H9 (cell line): ENCODE measurements around the gene CLK2. TPM values are rescaled to one million over a fixed set of nuclear protein-coding genes. Genes with fewer than 3 reads are reported as not detected.
A peak's percentile ranks its signal among the peaks of the same experiment; 100 is the strongest.

Source experiments
- DNase-seq: peaks from one replicate; pipeline ENCODE4 v3.0.0-alpha.2; 2017
- H2AFZ ChIP-seq: one replicate; pipeline ENCODE4 v1.6.1; 2013; ENCODE audit warnings: mild to moderate bottlenecking, low read length, control low read depth, moderate library complexity
- H2AK5ac ChIP-seq: 2 replicates; pipeline ENCODE4 v1.6.1; 2013; ENCODE audit warnings: low read length, control low read depth, mixed read lengths; ENCODE audit not compliant: insufficient read length
- H2BK120ac ChIP-seq: one replicate; pipeline ENCODE4 v1.6.1; 2013; ENCODE audit warnings: low read depth, mild to moderate bottlenecking, low read length, control low read depth, inconsistent platforms; ENCODE audit not compliant: poor library complexity, severe bottlenecking
- H2BK12ac ChIP-seq: 2 replicates; pipeline ENCODE4 v1.6.1; 2013; ENCODE audit warnings: low read length, control low read depth, mixed read lengths, low read depth; ENCODE audit not compliant: insufficient read length
- H2BK15ac ChIP-seq: 2 replicates; pipeline ENCODE4 v1.6.1; 2013; ENCODE audit warnings: low read depth, low read length, control low read depth
- H2BK20ac ChIP-seq: one replicate; pipeline ENCODE4 v1.6.1; 2013; ENCODE audit warnings: low read depth, mild to moderate bottlenecking, low read length, control low read depth, inconsistent platforms; ENCODE audit not compliant: poor library complexity, severe bottlenecking
- H2BK5ac ChIP-seq: 2 replicates; pipeline ENCODE4 v1.6.1; 2013; ENCODE audit warnings: low read length, control low read depth, mixed read lengths; ENCODE audit not compliant: insufficient read length
- H3K14ac ChIP-seq: 2 replicates; pipeline ENCODE4 v1.6.1; 2013; ENCODE audit warnings: low read length, control low read depth; ENCODE audit not compliant: insufficient read depth
- H3K18ac ChIP-seq: 2 replicates; pipeline ENCODE4 v1.6.1; 2013; ENCODE audit warnings: low read depth, mild to moderate bottlenecking, mixed read lengths, low read length, control low read depth; ENCODE audit not compliant: insufficient read length
- H3K23ac ChIP-seq: 2 replicates; pipeline ENCODE4 v1.6.1; 2013; ENCODE audit warnings: low read length, control low read depth, mixed read lengths, low read depth; ENCODE audit not compliant: insufficient read length
- H3K23me2 ChIP-seq: 2 replicates; pipeline ENCODE4 v1.6.1; 2013; ENCODE audit warnings: low read depth, mild to moderate bottlenecking, mixed read lengths, low read length, control low read depth; ENCODE audit not compliant: insufficient read length, poor library complexity, severe bottlenecking
- H3K27ac ChIP-seq: 2 replicates; pipeline ENCODE4 v1.5.1; 2013; ENCODE audit warnings: low read length, control low read depth, mixed read lengths, low read depth; ENCODE audit not compliant: insufficient read length
- H3K27me3 ChIP-seq: 2 replicates; pipeline ENCODE4 v1.6.1; 2013; ENCODE audit warnings: low read length, control low read depth, inconsistent platforms; ENCODE audit not compliant: insufficient read depth
- H3K4ac ChIP-seq: 2 replicates; pipeline ENCODE4 v1.6.1; 2013; ENCODE audit warnings: low read depth, mild to moderate bottlenecking, control low read depth, inconsistent platforms, low read length, moderate library complexity
- H3K4me1 ChIP-seq: 2 replicates; pipeline ENCODE4 v1.6.1; 2013; ENCODE audit warnings: low read length, control low read depth, inconsistent platforms; ENCODE audit not compliant: insufficient read depth
- H3K4me2 ChIP-seq: 2 replicates; pipeline ENCODE4 v1.6.1; 2013; ENCODE audit warnings: low read length, control low read depth, mixed read lengths; ENCODE audit not compliant: insufficient read length, insufficient read depth
- H3K56ac ChIP-seq: 2 replicates; pipeline ENCODE4 v1.6.1; 2013; ENCODE audit warnings: low read depth, mild to moderate bottlenecking, mixed read lengths, low read length, control low read depth; ENCODE audit not compliant: insufficient read length
- H3K79me1 ChIP-seq: 2 replicates; pipeline ENCODE4 v1.6.1; 2013; ENCODE audit warnings: low read depth, mild to moderate bottlenecking, moderate library complexity, low read length, control low read depth, inconsistent platforms; ENCODE audit not compliant: insufficient read depth, poor library complexity, severe bottlenecking
- H3K79me2 ChIP-seq: 2 replicates; pipeline ENCODE4 v1.6.1; 2013; ENCODE audit warnings: low read length, control low read depth, inconsistent platforms; ENCODE audit not compliant: insufficient read depth
- H3K9ac ChIP-seq: 2 replicates; pipeline ENCODE4 v1.6.1; 2013; ENCODE audit warnings: low read length, control low read depth, mixed read lengths; ENCODE audit not compliant: insufficient read length; ENCODE audit errors: extremely low read depth
- H3K9me3 ChIP-seq: one replicate; pipeline ENCODE4 v1.6.1; 2013; ENCODE audit warnings: low read depth, low read length, inconsistent platforms; ENCODE audit not compliant: control insufficient read depth
- H3T11ph ChIP-seq: one replicate; pipeline ENCODE4 v1.6.1; 2013; ENCODE audit warnings: mild to moderate bottlenecking, low read length, control low read depth, inconsistent platforms
- H4K20me1 ChIP-seq: one replicate; pipeline ENCODE4 v1.6.1; 2013; ENCODE audit not compliant: control insufficient read depth, insufficient read length, insufficient read depth
- H4K5ac ChIP-seq: 2 replicates; pipeline ENCODE4 v1.6.1; 2013; ENCODE audit warnings: low read depth, mild to moderate bottlenecking, mixed read lengths, low read length, control low read depth; ENCODE audit not compliant: insufficient read length
- H4K8ac ChIP-seq: replicated peaks from 2 replicates; pipeline ENCODE4 v1.6.1; 2013; ENCODE audit warnings: low read length, control low read depth, mixed read lengths, low read depth; ENCODE audit not compliant: insufficient read length
- H4K91ac ChIP-seq: 2 replicates; pipeline ENCODE4 v1.6.1; 2013; ENCODE audit warnings: low read depth, mild to moderate bottlenecking, moderate library complexity, mixed read lengths, low read length, control low read depth; ENCODE audit not compliant: insufficient read length
- H3K27ac Mint-ChIP-seq, 3 experiments: 2 replicates in 2 of 3; 3 replicates in 1 of 3; pipeline ENCODE4 v1.8.0; 2020 to 2021; ENCODE audit warnings: mixed read lengths in 3 of 3, mild to moderate bottlenecking in 1 of 3, moderate library complexity in 1 of 3
- H3K27me3 Mint-ChIP-seq: 2 replicates; pipeline ENCODE4 v1.8.0; 2021; ENCODE audit warnings: low read depth, mild to moderate bottlenecking, moderate library complexity, mixed read lengths
- H3K36me3 Mint-ChIP-seq, 3 experiments: 2 replicates in 2 of 3; 3 replicates in 1 of 3; pipeline ENCODE4 v1.8.0; 2020 to 2021; ENCODE audit warnings: low read depth in 3 of 3, mixed read lengths in 3 of 3; ENCODE audit not compliant: insufficient read depth in 1 of 3
- H3K4me1 Mint-ChIP-seq, 2 experiments: 2 replicates each; pipeline ENCODE4 v1.8.0; 2020; ENCODE audit warnings: mixed read lengths in 2 of 2
- H3K4me3 Mint-ChIP-seq, 2 experiments: 2 replicates in 1 of 2; 3 replicates in 1 of 2; pipeline ENCODE4 v1.8.0; 2020 to 2021; ENCODE audit warnings: mild to moderate bottlenecking in 2 of 2, mixed read lengths in 2 of 2, moderate library complexity in 1 of 2
- H3K9me3 Mint-ChIP-seq, 2 experiments: 2 replicates in 1 of 2; 3 replicates in 1 of 2; pipeline ENCODE4 v1.8.0; 2020; ENCODE audit warnings: mild to moderate bottlenecking in 2 of 2, mixed read lengths in 2 of 2, moderate library complexity in 1 of 2
- CTCF ChIP-seq: fragments of 200-600 bp; sonication (generic); conservative IDR thresholded peaks from 3 replicates; pipeline ENCODE4 v1.8.0; 2021; ENCODE audit warnings: antibody characterized with exemption, mild to moderate bottlenecking
- WGBS: extraction: QIAGEN DNeasy Blood & Tissue Kit; methylation state at CpG from one replicate; pipeline ENCODE4 v1.1.7; 2013; ENCODE audit warnings: missing lambda C conversion rate, low lambda C conversion rate, mixed read lengths; ENCODE audit not compliant: insufficient read length; ENCODE audit errors: extremely low coverage; 5-methylcytosine and 5-hydroxymethylcytosine counted together
- total RNA-seq: library from RNA; stranded (reverse); gene quantifications from 2 replicates; pipeline ENCODE4 v1.2.1, GENCODE V29; 2021

The CLK2 gene
- total RNA-seq, 1 experiment from 2014 or later: 77.5 TPM

- Histone ChIP-seq H3K23me2 (peaks cover 14% of the 10 kb centered on the region), H3K56ac (no peak overlapping the region), H4K5ac (no peak overlapping the region), H3K27ac (no peak overlapping the region), H2BK15ac (no peak overlapping the region), H3K9ac (no peak overlapping the region), H4K20me1 (no peaks in the 10 kb centered on the region), H3K9me3 (no peaks in the 10 kb centered on the region), H2AK5ac (no peak overlapping the region), H3K79me2 (no peaks in the 10 kb centered on the region), H4K91ac (no peak overlapping the region), H2BK20ac (no peak overlapping the region), H2AFZ (no peak overlapping the region), H3K14ac (no peak overlapping the region), H3K79me1 (no peaks in the 10 kb centered on the region), H3K18ac (no peak overlapping the region), H3K4me1 (peaks cover 4% of the 10 kb centered on the region; the same call in 1 of the 2 replicates), H4K8ac (no peak overlapping the region), H2BK120ac (no peak overlapping the region), H3K23ac (no peak overlapping the region), H2BK12ac (no peak overlapping the region), H3K27me3 (no peaks in the 10 kb centered on the region), H3K4me2 (no peak overlapping the region), H3T11ph (no peak overlapping the region), H3K4ac (no peak overlapping the region), H2BK5ac (no peak overlapping the region)
- H3K9me3 Mint-ChIP-seq: no peaks in the 10 kb centered on the region
- whole genome bisulfite sequencing: no CpG with 5 or more reads among the region's 5 CpGs
- peaks cover 2% of the 10 kb centered on the region; the same call in 1 of the 2 replicates for H3K27me3 Mint-ChIP-seq
- H3K27ac Mint-ChIP-seq: no peak overlapping the region
- H3K4me3 Mint-ChIP-seq: peak overlapping the region; percentile 73 to 88
- DNase-seq: no peak
- peaks cover 6 to 25% (median 18%) of the 10 kb centered on the region in 3 experiments for H3K36me3 Mint-ChIP-seq
- no peak; the same call in 2 of the 3 replicates for TF ChIP-seq CTCF
- peaks cover 30 to 32% of the 10 kb centered on the region in 2 experiments for H3K4me1 Mint-ChIP-seq
Measured at GRCh38 chr1:155253208-155253607, 20.1 kb downstream of the CLK2 start.
